ENCODE measurements around the gene SLC23A2.
"Not testable (repeated sequence)": the region's sequence is repeated elsewhere in the genome, so short reads cannot be mapped to it uniquely, and the experiment has no call there.

Gene SLC23A2

GRCh38 chr20:4902788-4903187 is 98.5 kb downstream of the SLC23A2 start:
- DNase-seq (ENCODE audit: low read depth): no peak

GRCh38 chr20:4901031-4901818 is 100.1 kb downstream of the SLC23A2 start:
- no peak for DNase-seq (ENCODE audit: low read depth)

- peak; percentile 84 for DNase-seq (ENCODE audit: low read depth)
These were observed 102.7 kb downstream of the SLC23A2 start for GRCh38 chr20:4898282-4899244.

GRCh38 chr20:4897600-4897999 is 103.7 kb downstream of the SLC23A2 start:
- no peak for DNase-seq (ENCODE audit: low read depth)

- no peak for DNase-seq (ENCODE audit: low read depth)
These were observed 104.3 kb downstream of the SLC23A2 start for GRCh38 chr20:4896971-4897497.

- no peak for DNase-seq (ENCODE audit: low read depth)
These were observed 105.1 kb downstream of the SLC23A2 start for GRCh38 chr20:4896119-4896702.

- DNase-seq (ENCODE audit: low read depth): no peak
These were observed 106.3 kb downstream of the SLC23A2 start for GRCh38 chr20:4894981-4895381.

- no peak for DNase-seq (ENCODE audit: low read depth)
These were observed 106.9 kb downstream of the SLC23A2 start for GRCh38 chr20:4894409-4894808.

- no peak for DNase-seq (ENCODE audit: low read depth)
These were observed 107.6 kb downstream of the SLC23A2 start for GRCh38 chr20:4893709-4894108.

GRCh38 chr20:4891997-4892396 is 109.3 kb downstream of the SLC23A2 start:
- no peak for DNase-seq (ENCODE audit: low read depth)

GRCh38 chr20:4891190-4891763 is 110.0 kb downstream of the SLC23A2 start:
- no peak for DNase-seq (ENCODE audit: low read depth)

GRCh38 chr20:4889446-4889845 is 111.9 kb downstream of the SLC23A2 start:
- DNase-seq (ENCODE audit: low read depth): no peak

GRCh38 chr20:4887586-4887985 is 113.7 kb downstream of the SLC23A2 start:
- DNase-seq (ENCODE audit: low read depth): no peak

- DNase-seq (ENCODE audit: low read depth): no peak
These were observed 114.4 kb downstream of the SLC23A2 start for GRCh38 chr20:4886771-4887527.

GRCh38 chr20:4885877-4886276 is 115.4 kb downstream of the SLC23A2 start:
- DNase-seq (ENCODE audit: low read depth): no peak

- no peak for DNase-seq (ENCODE audit: low read depth)
These were observed 117.8 kb downstream of the SLC23A2 start for GRCh38 chr20:4883546-4883945.

GRCh38 chr20:4883051-4883450 is 118.3 kb downstream of the SLC23A2 start:
- no peak for DNase-seq (ENCODE audit: low read depth)

- DNase-seq (ENCODE audit: low read depth): no peak
These were observed 120.1 kb downstream of the SLC23A2 start for GRCh38 chr20:4881006-4881730.

- DNase-seq (ENCODE audit: low read depth): no peak
These were observed 121.3 kb downstream of the SLC23A2 start for GRCh38 chr20:4880051-4880450.

GRCh38 chr20:4878099-4878498 is 123.2 kb downstream of the SLC23A2 start:
- not testable (repeated sequence) for DNase-seq (ENCODE audit: low read depth)

GRCh38 chr20:4876731-4877130 is 124.6 kb downstream of the SLC23A2 start:
- no peak for DNase-seq (ENCODE audit: low read depth)

Data from iris pigment epithelial cell (primary cell).